DOHH2 (cell line): ENCODE data around the gene ZNF444.

Source experiments
- CTCF ChIP-seq: fragments of 200-600 bp; sonication (generic); IDR thresholded peaks from one replicate; pipeline ENCODE4 v1.5.1; 2014; ENCODE audit warnings: antibody characterized with exemption, mild to moderate bottlenecking, low read depth, low read length; ENCODE audit not compliant: poor library complexity, severe bottlenecking
- EZH2phosphoT487 ChIP-seq: fragments of 200-600 bp; sonication (generic); IDR thresholded peaks from 2 replicates; pipeline ENCODE4 v1.6.1; 2017; ENCODE audit warnings: borderline replicate concordance, mild to moderate bottlenecking, antibody characterized with exemption, low read length, moderate library complexity, mixed read lengths

- TF ChIP-seq CTCF: no peak
- no peak for TF ChIP-seq EZH2phosphoT487
Observed at GRCh38 chr19:56167064-56167578, 26.0 kb downstream of the ZNF444 start.
